Daoy (cell line): ENCODE measurements around the gene DENND1A. TPM values are rescaled to one million over a fixed set of nuclear protein-coding genes. Genes with fewer than 3 reads are reported as not detected.

ENCODE experiments used
- DNase-seq: peaks from one replicate; pipeline ENCODE4 v3.0.0-alpha.2; 2015; ENCODE audit warnings: low read depth
- total RNA-seq: library from RNA; depleted of rRNA; stranded (reverse); fragments of >200 nt; shearing (Covaris generic); gene quantifications from 2 replicates; pipeline ENCODE4 v1.2.3, GENCODE V29; 2014

Gene DENND1A
- total RNA-seq, 1 experiment from 2014 or later, result 9.9 TPM

DNA sequence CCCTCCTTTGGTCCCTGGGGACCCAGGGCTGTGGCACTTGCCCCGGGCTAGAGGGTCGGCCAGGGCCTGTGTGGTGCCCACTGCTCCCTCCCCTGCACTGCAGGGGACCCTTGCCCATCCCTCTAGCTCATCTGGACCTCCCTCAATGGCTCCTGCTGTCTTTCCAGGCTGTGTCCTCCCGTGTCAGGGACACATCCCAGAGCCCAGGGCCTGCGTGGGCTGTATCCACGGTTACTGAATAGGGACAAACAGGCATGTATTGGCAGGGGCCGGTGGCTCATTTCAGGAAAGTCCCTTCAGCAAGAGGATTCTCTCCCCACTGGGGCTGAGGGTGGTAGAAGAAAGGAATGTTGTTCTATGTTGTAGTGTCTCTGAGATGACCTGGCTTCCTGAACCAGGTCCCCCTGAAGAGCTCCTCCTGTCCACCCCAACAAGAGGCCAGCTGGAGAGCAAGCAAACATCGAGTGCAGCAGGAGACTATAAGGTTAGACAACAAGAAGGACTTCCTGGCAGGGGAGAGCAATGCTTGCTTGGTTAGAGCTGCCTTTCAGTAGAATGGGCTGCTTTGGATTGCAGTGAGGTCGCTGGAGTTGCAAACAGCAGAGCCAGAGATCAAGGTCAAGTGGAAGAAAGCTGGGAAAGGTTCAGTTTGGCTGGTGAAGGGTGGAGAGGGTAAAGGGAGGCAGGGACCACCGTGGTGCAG, 575.0 kb downstream of the DENND1A start:
- no peak for DNase-seq

DNA sequence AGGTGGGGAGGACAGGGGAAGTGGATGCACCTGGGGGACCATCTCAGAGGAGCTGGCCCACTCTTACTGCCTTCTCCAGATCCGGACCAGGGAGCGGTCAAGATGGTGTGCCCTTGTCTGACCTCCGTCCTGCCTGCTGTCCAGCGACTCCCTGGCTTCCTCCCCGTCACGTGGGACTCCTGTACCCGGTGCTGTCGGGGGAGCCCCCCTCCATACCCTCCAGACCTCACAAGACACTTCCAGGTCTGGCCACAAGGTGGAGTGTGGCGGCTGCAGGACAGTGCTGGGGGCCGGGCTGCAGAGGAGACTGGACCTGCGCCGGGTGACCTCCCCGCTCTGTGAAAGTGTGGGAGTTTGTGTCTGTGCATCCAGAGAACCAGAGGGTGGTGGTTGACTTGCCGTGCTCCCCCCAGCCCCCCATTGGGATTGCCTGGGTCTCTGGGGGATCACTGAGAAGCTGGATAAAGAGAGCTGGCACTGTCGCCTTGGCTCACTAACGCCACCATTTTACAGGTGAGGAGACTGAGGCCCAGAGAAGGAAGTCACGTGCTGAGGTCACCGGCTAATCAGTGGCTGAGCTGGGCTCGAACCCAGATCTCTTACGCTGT, 575.8 kb downstream of the DENND1A start:
- peak; percentile 82 for DNase-seq

DNA sequence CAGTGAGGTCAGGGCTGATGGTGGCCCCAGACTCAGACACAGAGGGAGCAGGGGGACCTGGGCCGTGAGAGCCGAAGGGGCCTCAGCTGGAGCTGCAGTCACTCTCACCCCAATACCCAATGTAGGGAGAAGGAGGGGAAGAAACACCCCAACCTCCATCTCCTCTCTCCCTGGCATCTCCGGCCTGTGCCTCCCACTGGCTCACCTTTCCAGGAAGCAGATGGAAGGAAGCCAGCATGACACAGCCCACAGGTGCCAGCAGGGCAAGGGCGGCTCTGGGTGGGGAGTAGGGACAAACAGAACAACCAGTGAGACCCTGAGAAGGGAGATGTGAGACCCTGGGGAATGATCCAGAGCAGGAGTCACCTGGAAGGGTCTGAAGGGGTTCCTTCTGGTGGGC, 576.9 kb downstream of the DENND1A start:
- no peak for DNase-seq

- no peak for DNase-seq
These were observed 579.2 kb downstream of the DENND1A start for GRCh38 chr9:123350590-123351310.

DNA sequence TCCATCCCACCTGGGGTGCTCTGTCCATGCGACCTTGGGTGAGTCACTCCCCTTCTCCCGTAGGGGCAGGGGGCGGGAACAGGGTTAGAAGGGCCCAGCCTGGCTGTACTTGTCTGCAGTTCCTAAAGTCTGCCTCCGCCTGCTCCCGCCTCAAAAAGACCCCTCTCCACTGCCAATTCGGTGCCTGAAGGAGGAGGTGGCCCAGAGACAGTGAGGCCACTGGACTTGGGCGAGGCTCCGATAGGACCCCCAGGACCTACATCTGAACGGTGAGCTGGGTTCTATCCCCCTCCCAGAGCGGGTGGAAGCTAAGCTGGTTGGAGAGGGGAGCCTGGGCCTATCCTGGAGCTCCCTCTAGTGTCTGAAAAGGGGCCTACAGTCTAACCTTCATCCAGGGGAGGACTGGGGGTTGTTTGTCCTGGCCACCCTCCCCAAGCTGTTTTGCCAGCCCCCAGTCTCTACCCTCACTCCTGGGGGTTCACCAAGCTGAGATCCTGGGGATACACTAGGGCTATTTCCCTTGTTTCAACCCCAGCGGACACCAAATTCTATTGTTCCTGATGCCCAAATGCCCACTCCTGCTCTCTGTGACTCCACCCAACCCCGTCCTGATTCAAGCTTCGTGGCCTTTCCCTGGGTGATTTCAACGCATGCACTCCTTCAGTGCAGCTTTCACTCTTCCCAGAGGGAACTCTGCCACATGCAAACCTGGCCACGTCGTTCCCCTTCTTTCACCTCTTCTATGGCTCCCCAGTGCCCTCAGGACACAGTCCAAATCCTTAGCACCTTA, 580.0 kb downstream of the DENND1A start:
- DNase-seq, result peak; percentile 69

DNA sequence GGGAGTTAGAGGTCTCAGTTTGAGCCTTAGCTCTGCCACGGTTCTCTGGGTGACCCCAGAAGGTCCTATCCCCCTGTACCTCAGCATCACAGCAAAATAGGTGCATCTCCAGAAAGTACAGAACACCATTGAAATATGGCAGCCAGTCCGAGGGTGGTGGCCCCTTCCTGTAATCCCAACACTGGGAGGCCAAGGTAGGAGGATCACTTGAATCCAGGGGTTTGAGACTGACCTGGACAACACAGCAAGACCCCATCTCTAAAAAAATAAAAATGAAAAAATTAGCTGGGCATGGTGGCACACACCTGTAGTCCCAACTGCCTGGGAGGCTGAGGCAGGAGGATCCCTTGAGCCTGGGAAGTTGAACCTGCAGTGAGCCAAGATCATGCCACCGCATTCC, 580.9 kb downstream of the DENND1A start:
- DNase-seq, result no peak

GRCh38 chr9:123348317-123348992, 581.5 kb downstream of the DENND1A start:
- DNase-seq, result no peak

DNA sequence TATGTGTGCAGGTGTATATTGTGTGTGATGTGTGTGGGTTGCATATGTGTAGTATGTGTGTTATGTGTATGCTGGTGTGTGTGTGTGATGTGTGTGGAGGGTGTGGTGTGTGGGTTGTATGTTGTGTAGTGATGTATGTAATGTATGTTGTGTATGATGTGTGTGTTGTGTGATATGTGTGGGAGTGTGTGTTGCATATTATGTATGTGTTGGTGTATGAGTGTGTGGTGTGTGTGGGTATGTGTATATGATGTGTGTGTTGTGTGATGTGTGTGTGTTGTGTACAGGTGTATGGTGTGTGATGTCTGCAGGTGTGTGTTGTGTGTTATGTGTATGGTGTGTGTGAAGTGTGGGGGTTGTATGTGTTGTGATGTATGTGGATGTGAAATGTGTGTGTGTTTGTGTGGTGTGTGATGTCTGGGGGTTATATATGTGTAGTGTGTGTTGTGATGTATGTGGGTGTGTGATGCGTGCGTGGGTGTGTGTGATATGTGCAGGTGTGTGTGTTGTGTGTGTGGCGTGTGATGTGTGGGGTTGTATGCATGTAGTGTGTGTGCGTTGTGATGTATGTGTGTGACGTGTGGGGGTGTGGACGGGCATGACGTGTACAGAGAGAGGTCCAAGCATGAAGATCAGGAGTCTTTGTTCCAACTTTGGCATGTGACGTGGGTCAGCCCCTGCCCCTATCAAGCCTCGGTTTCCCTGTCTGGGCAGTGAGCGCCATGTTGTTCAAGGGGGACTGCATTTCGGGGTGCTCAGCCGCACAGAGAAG, 582.5 kb downstream of the DENND1A start:
- DNase-seq, result no peak

DNA sequence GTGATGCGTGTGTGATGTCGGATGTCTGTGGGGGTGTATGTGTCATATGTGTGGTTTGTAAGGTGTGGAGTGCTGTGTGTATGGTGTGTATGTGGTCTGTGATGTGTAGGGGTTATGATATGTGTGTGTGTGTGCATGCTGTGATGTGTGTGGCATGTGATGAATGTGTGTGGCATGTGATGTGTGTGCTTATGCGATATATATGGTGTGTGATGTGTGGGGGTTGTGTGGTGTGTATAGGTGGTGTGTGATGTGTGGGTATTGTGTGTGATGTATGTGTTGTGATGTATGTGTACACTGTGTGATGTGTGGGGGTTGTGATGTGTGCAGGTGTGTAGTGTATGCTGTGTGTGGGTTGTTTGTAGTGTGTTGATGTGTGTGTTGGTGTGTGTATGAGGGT, 583.1 kb downstream of the DENND1A start:
- no peak for DNase-seq

- DNase-seq, result no peak
These were observed 583.9 kb downstream of the DENND1A start for GRCh38 chr9:123346026-123346425.

- no peak for DNase-seq
These were observed 584.4 kb downstream of the DENND1A start for GRCh38 chr9:123345567-123345955.

- DNase-seq, result no peak
These were observed 585.6 kb downstream of the DENND1A start for GRCh38 chr9:123344192-123344949.

- DNase-seq, result peak; percentile 79
These were observed 586.3 kb downstream of the DENND1A start for GRCh38 chr9:123343443-123344191.

GRCh38 chr9:123342247-123342646, 587.7 kb downstream of the DENND1A start:
- DNase-seq, result no peak

- DNase-seq, result no peak
These were observed 588.1 kb downstream of the DENND1A start for GRCh38 chr9:123341816-123342215.

- peak; percentile 78 for DNase-seq
These were observed 590.0 kb downstream of the DENND1A start for GRCh38 chr9:123339666-123340510.

GRCh38 chr9:123338710-123339665, 590.9 kb downstream of the DENND1A start:
- peak; percentile 56 for DNase-seq
